HG02840 (cell line): ENCODE data around the gene IKZF3.

ENCODE experiments used
- ATAC-seq: cut with Tn5 transposase; IDR thresholded peaks from one replicate; pipeline ENCODE4 v1.9.1; 2021; ENCODE audit warnings: mild to moderate bottlenecking, moderate library complexity, moderate number of reproducible peaks; ENCODE audit not compliant: unreplicated experiment, low FRiP score

Gene IKZF3

DNA sequence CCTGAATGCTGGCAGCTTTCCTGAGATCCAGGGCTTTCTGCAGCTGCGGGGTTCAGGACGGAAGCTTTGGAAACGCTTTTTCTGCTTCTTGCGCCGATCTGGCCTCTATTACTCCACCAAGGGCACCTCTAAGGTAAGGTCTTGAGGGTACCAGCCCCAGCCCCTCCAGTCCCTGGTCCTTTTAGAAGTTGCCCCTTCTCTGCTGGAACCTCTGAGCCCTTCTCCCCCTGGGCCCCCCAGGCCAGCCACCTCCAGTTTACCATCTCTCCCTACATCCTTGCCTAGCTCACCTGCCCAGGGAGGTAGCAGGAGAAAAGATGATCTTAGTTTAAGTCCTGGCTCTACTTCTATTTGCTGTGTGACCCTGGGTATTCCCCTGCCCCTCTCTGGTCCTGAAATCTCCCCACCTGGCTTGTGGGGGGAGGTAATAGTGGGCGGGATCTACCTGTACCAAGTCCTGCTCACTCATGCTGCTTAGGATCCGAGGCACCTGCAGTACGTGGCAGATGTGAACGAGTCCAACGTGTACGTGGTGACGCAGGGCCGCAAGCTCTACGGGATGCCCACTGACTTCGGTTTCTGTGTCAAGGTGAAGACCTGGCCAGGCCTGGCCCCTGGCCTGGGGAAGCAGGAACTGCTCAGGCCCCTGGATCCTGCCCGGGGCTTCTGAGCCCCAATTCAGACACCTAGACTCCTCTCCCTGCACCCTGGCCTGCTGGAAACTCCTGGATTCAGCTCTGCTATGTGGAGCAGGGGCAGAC, 119.9 kb downstream of the IKZF3 start:
- ATAC-seq: no peak

DNA sequence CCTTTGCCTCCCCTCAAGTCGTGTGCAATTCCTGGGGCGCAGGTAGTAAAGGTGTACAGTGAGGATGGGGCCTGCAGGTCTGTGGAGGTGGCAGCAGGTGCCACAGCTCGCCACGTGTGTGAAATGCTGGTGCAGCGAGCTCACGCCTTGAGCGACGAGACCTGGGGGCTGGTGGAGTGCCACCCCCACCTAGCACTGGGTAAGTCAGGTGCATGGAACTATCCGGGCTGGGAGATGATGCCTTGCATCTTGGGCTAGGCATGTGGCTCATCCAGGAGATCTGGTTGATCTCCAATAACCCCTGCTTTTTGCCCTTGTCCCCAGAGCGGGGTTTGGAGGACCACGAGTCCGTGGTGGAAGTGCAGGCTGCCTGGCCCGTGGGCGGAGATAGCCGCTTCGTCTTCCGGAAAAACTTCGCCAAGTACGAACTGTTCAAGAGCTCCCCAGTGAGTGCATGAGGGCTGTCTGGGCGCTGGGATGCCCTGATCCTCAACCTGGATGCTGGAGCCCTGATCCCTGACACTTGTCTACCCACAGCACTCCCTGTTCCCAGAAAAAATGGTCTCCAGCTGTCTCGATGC, 121.2 kb downstream of the IKZF3 start:
- no peak for ATAC-seq

DNA sequence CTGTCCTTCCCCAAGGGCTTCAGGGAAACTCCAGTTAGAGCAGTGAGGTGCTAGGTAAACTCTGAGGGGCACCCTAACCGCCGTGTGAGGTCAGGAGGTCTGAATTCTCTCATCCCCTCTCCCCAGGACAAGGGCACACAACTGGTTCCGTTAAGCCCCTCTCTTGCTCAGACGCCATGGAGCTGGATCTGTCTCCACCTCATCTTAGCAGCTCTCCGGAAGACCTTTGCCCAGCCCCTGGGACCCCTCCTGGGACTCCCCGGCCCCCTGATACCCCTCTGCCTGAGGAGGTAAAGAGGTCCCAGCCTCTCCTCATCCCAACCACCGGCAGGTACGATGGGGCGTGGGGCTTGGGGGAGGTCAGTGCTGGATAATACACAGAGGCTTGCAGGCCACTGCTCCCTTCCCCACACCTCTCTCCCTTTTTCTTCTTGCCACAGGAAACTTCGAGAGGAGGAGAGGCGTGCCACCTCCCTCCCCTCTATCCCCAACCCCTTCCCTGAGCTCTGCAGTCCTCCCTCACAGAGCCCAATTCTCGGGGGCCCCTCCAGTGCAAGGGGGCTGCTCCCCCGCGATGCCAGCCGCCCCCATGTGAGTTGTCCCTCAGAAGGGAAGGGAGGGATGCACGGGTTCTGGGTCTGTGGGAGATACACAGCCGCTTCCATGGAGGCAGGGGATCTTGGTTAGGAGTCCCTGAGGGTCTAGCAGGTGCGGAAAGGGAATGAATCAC, 121.8 kb downstream of the IKZF3 start:
- ATAC-seq: no peak

GRCh38 chr17:39740357-39741111, 123.6 kb downstream of the IKZF3 start:
- ATAC-seq: no peak

GRCh38 chr17:39739885-39740356, 124.2 kb downstream of the IKZF3 start:
- no peak for ATAC-seq

DNA sequence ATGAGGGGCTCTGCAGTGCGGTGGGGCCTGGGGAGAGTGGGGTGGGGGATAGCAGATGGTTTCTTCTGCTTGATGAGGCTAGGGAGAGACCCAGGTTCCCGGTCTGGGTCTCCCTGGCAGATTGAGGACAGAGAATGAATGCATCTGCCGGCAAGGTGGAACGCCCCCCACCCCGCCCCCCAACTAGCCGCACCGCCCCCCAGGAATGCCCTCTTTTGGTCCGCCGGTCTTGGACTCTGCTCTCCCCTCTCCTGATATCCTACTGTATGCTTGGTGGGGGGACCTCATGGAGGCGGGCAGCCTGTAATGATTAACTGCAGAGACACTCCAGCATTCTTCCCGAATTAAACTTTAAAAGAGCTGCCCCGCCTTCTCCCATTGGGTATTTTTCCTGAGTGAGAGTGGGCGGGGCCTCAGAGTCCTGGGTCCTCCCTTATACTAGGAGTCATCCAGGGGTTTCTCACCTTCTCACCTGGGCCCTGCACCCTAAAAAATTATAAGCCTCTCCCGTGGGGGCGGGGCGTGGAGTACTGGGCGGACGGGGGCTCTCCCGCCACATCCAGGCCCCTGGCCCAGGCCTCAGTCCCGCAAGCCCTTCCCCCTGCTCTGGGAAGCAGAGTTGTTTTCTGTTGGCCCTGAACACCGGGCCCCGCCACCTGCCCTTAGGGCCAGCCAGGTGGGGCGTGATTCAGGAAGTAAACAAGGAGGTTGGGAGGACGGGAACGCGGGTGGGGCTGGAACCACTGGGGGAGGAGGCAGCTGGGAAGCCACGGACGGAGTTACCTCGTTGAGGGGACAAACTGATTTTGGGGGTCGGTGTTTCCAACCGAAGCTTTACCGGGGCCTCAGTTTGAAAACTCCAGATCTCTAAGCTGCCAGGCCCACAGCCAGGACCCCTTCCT, 124.9 kb downstream of the IKZF3 start:
- ATAC-seq: no peak

GRCh38 chr17:39738568-39738901, 125.6 kb downstream of the IKZF3 start:
- no peak for ATAC-seq

DNA sequence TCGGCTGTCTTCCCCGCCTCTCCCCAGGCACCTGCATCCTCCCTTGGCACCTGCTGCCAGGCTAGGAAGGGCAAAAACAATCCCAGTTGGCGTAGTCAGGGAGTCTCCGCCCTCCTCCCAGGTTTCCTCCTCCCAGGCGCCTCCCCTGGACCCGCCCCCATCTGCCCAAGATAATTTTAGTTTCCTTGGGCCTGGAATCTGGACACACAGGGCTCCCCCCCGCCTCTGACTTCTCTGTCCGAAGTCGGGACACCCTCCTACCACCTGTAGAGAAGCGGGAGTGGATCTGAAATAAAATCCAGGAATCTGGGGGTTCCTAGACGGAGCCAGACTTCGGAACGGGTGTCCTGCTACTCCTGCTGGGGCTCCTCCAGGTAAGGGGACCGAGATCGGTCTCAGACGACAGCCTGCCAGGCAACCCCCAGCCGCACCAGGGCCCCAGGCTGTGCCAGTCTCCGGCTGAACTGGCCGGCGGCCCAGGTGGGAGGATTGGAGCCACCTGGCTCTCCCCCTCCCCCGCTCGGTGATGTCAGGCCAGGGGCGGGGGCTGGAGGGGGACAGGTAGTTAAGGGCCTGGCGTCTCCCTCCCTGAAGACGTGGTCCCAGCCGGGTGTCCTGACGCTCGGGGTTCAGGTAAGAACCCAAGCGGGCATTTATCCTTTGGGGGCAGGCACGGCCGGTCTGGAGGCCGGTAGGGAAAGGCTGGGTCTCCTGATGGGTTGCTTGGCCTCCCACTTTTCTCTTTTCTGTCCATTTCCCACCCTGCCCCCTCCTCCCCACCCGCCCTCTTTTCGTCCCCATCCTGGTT, 126.1 kb downstream of the IKZF3 start, which contains the start of gene GRB7:
Gene GRB7 (plus strand): TSS at position 179 of the 808 bp plus-strand sequence. CDS start 4,364 bp downstream, outside the sequence.
- ATAC-seq: no peak

GRCh38 chr17:39737206-39737759, 126.8 kb downstream of the IKZF3 start:
- no peak for ATAC-seq

GRCh38 chr17:39736319-39737165, 127.6 kb downstream of the IKZF3 start:
- no peak for ATAC-seq

- no peak for ATAC-seq
These were observed 128.2 kb downstream of the IKZF3 start for GRCh38 chr17:39735882-39736281.

DNA sequence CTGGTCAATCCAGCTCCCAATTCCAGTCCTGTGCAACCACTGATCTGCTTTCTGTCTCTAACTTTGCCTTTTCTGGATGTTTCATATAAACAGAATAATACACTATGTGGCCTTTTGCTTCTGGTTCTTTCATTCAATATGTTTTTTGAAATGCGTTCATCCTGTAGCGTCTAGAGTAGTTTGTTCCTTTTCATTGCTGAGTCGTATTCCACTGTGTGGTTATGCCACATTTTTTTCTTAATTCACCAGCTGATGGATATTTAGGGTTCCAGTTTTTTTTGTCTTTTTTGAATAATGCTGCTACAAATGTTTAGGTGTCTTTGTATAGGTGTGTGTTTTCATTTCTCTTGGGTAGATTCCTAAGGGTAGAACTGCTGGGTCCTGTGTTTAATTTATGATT, 131.5 kb downstream of the IKZF3 start:
- ATAC-seq: no peak

- peak; percentile 84 for ATAC-seq
These were observed 133.8 kb downstream of the IKZF3 start, which contains the start of gene MIEN1 for GRCh38 chr17:39730095-39730921. MIEN1 (minus strand) TSS chr17:39730532; CDS start chr17:39730495, 37 bp downstream.

DNA sequence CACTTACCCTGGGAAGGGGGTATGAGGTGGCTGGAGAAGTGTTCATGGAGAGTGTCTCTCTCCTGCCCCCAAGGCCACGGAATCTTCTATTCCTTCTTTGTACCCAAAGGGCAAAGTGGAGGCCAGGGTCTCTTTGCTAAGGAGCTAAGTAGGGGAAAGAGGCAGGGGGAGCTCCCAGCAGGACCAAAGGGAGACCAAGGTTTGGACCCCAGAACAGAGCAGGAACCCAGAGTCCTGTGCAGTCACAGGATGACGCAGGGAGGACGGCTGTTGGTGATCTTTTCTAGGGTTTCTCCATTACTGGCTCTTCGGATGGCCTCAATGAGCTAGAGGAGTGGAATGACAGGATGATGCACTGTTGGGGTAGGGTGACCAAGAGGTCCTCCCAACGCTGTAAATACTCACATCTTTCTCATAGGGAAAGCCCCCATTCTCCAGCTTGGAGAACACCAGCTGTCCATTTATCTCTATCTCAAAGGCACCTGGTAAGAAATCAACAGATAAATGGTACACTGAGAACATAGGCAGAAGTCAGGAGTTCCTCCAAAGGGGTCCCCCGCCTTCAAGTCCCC, 134.7 kb downstream of the IKZF3 start:
- ATAC-seq: no peak

DNA sequence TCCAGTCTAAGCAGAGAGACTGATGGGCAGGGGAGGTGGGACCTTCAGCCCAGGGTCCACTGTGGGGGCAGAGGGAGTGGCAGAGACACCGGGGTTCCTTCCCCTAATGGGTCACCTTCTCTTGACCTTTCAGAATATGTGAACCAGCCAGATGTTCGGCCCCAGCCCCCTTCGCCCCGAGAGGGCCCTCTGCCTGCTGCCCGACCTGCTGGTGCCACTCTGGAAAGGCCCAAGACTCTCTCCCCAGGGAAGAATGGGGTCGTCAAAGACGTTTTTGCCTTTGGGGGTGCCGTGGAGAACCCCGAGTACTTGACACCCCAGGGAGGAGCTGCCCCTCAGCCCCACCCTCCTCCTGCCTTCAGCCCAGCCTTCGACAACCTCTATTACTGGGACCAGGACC, 136.6 kb downstream of the IKZF3 start:
- no peak for ATAC-seq

- ATAC-seq: no peak
These were observed 137.5 kb downstream of the IKZF3 start for GRCh38 chr17:39726617-39727016.
